GM19043 (cell line): ENCODE results near the gene NCBP1.
"Not testable (repeated sequence)": the region's sequence is repeated elsewhere in the genome, so short reads cannot be mapped to it uniquely, and the experiment has no call there.

Experiments used
- ATAC-seq: cut with Tn5 transposase; IDR thresholded peaks from one replicate; pipeline ENCODE4 v1.9.1; 2021; ENCODE audit warnings: low read depth; ENCODE audit not compliant: unreplicated experiment

Gene NCBP1

DNA sequence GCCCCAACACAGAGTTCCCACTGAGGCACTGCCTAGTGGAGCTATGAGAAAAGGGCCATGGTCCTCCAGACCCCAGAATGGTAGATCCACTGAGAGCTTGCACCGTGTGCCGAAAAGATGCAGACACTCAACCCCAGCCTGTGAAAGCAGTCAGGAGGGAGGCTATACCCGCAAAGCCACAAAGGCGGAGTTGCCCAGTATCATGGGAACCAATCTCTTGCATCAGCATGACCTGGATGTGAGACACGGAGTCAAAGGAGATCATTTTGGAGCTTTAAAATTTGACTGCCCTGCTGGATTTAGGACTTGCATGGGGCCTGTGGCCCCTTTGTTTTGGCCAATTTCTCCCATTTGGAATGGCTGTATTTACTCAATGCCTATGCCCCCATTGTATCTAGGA is 11.1 kb upstream of the NCBP1 start:
- not testable (repeated sequence) for ATAC-seq

GRCh38 chr9:97623946-97624345 is 9.7 kb upstream of the NCBP1 start:
- ATAC-seq, result no peak

DNA sequence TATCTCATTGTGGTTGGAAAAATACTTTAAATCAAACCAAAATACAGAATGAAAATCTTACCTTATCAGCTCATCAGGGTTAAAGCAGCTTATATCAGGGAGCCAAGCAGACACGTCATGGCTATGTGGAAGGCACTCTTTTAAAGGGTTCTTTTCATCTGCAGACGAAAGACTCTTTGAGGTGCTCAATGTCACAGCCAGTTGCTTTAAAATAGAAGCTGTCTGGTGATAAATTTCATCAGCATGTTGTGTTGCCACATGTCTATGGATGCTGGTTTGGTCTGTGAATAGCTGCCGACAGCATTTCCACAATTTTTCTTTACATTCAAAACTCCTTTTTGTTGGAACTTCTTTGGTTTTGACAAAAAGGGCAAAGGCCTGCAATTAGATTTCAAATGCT is 8.0 kb upstream of the NCBP1 start:
- ATAC-seq, result no peak

DNA sequence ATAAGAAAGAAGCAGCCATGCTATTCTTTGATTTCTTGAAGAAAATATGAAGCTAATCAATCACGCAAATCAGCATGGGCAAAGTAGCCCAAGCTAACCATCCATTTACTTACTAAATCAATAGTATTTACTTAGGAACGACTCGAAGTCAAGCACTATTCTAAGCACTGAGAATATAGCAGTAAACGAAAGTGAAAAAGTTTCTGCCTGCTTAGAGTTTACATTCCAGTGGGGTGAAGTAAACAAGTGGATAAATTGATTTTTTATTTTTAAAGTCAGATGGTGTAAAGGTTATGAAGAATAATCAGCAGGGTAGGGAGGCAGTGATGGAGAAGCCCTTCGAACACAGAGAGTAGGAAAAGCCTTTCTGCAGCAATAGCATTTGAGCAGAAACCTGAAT is 6.0 kb upstream of the NCBP1 start:
- no peak for ATAC-seq

GRCh38 chr9:97628668-97629067 is 5.0 kb upstream of the NCBP1 start:
- no peak for ATAC-seq

GRCh38 chr9:97629156-97629555 is 4.5 kb upstream of the NCBP1 start:
- no peak for ATAC-seq

DNA sequence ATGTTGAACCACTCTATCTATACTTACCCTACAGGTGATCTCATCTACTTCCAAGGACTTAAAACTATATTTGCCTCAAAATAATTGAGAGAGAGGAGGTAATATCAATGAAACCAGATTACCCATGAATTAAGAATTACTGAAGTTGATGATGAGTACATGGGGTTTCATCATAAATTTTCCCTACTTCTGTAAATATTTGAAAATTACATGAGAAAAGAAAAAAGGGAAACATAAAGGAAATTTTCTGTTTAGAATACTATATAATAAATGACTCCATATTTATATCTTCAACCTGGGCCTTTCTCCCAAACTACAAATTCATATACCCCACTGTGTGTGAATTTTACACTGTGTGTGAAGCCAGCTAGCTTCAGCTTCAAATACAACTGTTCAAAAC is 3.0 kb upstream of the NCBP1 start:
- no peak for ATAC-seq

DNA sequence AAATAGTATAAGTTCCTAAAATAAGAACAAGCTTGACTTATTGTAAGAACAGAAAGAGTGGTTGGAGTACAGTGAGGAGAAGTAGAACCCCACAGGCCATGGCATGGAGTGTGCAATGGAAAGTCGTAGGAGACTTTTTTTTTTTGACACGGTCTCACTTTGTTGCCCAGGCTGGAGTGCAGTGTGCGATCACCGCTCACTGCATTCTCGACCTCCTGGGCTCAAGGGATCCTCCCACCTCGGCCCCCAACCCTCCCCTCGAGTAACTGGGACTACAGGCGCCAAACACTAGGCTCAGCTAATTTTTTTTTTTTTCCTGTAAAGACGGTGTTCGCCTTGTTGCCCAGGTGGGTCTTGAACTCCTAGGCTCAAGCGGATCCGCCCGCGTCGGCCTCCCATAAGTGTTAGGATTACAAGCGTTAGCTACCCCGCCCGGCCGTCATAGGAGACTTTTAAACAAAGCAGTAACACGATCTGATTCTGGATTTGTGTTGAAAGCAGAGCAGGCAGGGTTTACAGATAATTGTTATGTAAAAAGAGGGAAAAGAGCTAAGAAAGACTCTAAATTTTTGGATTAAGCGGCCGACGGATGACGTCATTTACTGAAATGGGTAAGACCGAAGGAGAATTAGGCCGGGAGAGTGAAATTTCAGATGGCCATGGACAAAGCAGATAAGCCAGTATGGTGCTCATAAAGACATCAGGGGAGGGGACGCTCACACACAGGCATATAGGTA is 1.2 kb upstream of the NCBP1 start:
- ATAC-seq, result peak; percentile 6

- ATAC-seq, result no peak
Observed at GRCh38 chr9:97633859-97634490, 354 bp downstream of the NCBP1 start.

DNA sequence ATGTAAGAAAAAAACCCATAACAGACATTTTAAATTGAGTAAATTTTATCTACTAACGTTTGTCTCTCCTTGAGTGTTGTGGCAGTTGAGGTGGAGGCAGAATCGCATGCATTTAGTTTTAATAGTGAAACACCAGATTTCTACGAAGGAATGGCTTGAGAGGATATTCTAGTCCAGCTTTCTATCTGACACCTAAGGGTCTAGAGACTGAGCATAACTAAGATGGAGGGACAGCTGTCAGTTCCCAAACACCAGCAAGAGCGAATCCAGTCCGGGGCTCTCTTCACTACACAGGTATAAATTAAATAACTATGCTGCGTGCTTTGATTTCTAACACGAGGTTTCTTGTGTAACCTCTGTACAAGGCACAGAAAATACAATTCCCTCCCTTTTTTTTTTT is 1.4 kb downstream of the NCBP1 start:
- ATAC-seq, result no peak

- no peak for ATAC-seq
Observed at GRCh38 chr9:97636903-97637302, 3.3 kb downstream of the NCBP1 start.

DNA sequence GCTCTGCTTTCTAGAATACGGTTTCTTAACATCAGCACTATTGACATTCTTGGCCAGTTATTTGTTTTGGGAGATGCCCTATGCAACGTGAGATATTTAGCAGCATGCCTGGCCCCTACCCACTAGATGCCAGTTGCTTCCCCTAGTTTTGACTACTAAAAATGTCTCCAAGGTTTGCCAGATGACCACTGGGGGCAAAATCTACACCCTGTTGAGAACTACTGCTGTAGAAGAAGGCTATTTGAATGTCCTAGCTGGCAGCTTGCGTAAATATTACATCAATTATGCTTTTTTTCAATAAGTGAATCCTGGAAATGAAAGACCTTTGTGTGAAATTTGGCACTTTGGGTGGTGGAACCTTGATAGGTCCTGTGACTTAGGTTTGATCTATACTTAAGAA is 5.0 kb downstream of the NCBP1 start:
- no peak for ATAC-seq

DNA sequence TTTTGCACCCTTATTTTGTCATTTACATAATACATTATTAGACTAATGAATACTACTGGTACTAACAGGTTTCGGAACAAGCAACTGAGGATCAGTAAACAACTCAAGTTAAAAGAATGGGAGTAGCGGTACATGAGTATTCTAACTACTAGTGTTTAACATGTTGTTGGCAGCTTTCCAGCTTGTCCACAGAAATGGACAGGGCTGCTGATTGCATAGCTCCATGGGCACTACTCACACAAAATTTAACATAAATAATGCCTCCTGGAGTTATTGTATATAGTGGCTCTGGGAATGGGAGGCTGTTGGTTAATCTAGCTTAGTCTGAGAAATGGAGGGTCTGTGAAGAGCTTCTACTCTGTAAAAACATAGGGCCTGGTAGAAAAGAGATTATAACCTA is 6.7 kb downstream of the NCBP1 start:
- ATAC-seq, result no peak

DNA sequence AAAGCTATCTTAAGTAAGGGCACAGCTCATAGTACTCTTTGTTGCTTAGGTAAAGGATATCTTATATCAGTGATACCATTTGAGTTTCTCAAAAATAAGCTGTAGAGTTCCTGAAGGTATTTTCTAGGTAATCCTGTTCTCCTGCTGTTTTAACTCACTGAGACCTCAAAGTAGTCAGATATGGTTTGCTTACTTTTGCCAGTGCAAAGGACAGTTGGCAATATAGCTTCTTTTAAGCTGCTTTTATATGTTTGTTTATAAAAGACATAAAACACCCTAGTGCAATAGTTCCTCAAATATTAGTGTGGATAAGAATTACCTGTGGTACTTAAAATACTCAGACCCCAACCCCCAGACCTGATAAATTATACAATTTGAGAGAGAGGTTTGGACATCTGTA is 12.1 kb downstream of the NCBP1 start:
- ATAC-seq, result no peak

DNA sequence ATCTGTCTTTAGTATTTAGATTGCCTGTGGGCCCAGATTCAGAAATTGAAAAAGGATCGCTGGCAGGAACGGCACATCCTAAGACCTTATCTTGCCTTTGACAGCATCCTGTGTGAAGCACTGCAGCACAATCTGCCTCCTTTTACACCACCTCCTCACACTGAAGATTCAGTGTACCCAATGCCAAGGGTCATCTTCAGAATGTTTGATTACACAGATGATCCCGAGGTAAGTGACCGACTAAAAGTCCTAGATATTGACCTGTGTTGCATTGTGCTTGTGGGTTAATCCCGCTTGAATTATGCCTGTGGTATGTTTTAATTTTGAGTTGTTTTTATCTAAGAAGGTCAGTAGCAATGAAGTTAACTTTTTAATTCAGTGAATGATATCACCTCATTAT is 14.4 kb downstream of the NCBP1 start:
- ATAC-seq, result no peak

DNA sequence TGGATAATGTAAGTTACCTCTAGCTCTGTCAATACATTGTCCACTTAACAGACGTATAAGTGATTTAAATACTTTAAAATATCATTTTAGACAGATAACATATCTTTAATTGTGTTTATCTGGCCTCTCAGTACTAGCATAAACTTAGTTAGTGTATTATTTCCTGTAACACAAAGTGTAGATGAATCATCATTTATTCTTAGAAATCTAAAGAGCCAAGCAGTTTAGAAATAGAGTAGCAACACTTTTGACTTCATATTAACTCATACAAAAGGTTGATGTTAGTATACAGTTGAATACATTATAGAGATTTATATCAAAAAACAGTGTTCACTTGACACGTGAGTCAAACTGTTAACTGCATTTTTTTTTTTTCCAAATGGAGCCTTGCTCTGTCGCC is 18.0 kb downstream of the NCBP1 start:
- no peak for ATAC-seq

GRCh38 chr9:97658707-97659106 is 25.1 kb downstream of the NCBP1 start:
- ATAC-seq, result no peak

GRCh38 chr9:97659771-97660170 is 26.1 kb downstream of the NCBP1 start:
- no peak for ATAC-seq

GRCh38 chr9:97660340-97660739 is 26.7 kb downstream of the NCBP1 start:
- ATAC-seq, result no peak

GRCh38 chr9:97660847-97661246 is 27.2 kb downstream of the NCBP1 start:
- ATAC-seq, result no peak

- no peak for ATAC-seq
Observed at GRCh38 chr9:97665742-97666141, 32.1 kb downstream of the NCBP1 start.

- ATAC-seq, result no peak
Observed at GRCh38 chr9:97666907-97667686, 33.5 kb downstream of the NCBP1 start.
